Heart right ventricle (tissue), 16 donors: ENCODE data around the gene DUSP28. TPM values are rescaled to one million over a fixed set of nuclear protein-coding genes. Genes with fewer than 3 reads are reported as not detected.

ENCODE experiments used
- ATAC-seq, 8 donors: fragments of 200-7000 bp; cut with Tn5 transposase; one replicate each; pipeline ENCODE4 v1.9.1; 2020; ENCODE audit warnings: mild to moderate bottlenecking in 8 of 8, moderate library complexity in 8 of 8, moderate number of reproducible peaks in 1 of 8
- DNase-seq, 2 donors: peaks; one replicate each; pipeline ENCODE4 v3.0.0-alpha.2; 2020
- H3K27ac ChIP-seq, 10 donors: fragments of 200-600 bp; sonication (generic) in 2 of 10; one replicate each; pipeline versions ENCODE4 v1.5.0 to v1.8.0; 2020 to 2022; ENCODE audit warnings: mild to moderate bottlenecking in 3 of 10
- H3K27me3 ChIP-seq, 7 donors: fragments of 200-600 bp; one replicate each; pipeline ENCODE4 v1.8.0; 2021 to 2022; ENCODE audit warnings: mild to moderate bottlenecking in 2 of 7
- H3K36me3 ChIP-seq, 9 donors: fragments of 200-600 bp; sonication (generic) in 1 of 9; one replicate each; pipeline versions ENCODE4 v1.5.0 to v1.8.0; 2020 to 2022; ENCODE audit warnings: mild to moderate bottlenecking in 2 of 9
- H3K4me1 ChIP-seq, 9 donors: fragments of 200-600 bp; sonication (generic) in 1 of 9; one replicate each; pipeline versions ENCODE4 v1.5.0 to v1.8.0; 2020 to 2022; ENCODE audit warnings: mild to moderate bottlenecking in 4 of 9
- H3K4me3 ChIP-seq, 10 donors: fragments of 200-600 bp; sonication (generic) in 2 of 10; one replicate each; pipeline versions ENCODE4 v1.5.0 to v1.8.0; 2020 to 2022; ENCODE audit warnings: mild to moderate bottlenecking in 7 of 10, moderate library complexity in 2 of 10
- H3K9me3 ChIP-seq, 11 donors: fragments of 200-600 bp in 10 of 11; sonication (generic) in 2 of 11; one replicate each; pipeline versions ENCODE4 v1.5.0 to v1.8.0; 2013 to 2022; ENCODE audit warnings: mild to moderate bottlenecking in 2 of 11, control low read depth in 1 of 11, moderate library complexity in 1 of 11
- CTCF ChIP-seq, 9 donors: fragments of 200-600 bp; sonication (generic) in 2 of 9; IDR thresholded peaks; one replicate each; pipeline versions ENCODE4 v1.5.0 to v1.8.0; 2021 to 2022; ENCODE audit warnings: antibody characterized with exemption in 9 of 9, mild to moderate bottlenecking in 5 of 9, moderate library complexity in 1 of 9
- WGBS, 2 donors: extraction: QIAGEN DNeasy Blood & Tissue Kit; methylation state at CpG; one replicate each; pipeline ENCODE4 v1.1.7; 2013; ENCODE audit warnings: inconsistent platforms in 1 of 2; 5-methylcytosine and 5-hydroxymethylcytosine counted together
- intact Hi-C, 10 donors: fragments of 100-400 bp; cut with DNase I; formaldehyde crosslinking; loops; one replicate each; pipeline versions ENCODE4 v1.11.1 to v1.14.2; 2022
- polyA plus RNA-seq, 2 donors: library from polyadenylated mRNA; stranded (reverse); fragments of 200-250 nt; gene quantifications; one replicate each; pipeline ENCODE4 v1.2.3, GENCODE V29; 2013
- total RNA-seq, 10 donors: library from RNA; stranded (reverse); fragmentation: NEBNext Ultra II Directional in 3 of 10; extraction: Animal tissue kit (Norgen Biotek cat#: 25700) in 3 of 10; gene quantifications; one replicate each; pipeline versions ENCODE4 v1.2.1 to v1.2.4, GENCODE V29; 2021 to 2023
- donor health status: Arrhythmogenic right ventricular cardiomyopathy.
- donor health status: ischemic (EF 13 %, LVEDD 7.1; RV severe dilation, severe dysfunction).
- donor health status: healthy with polysubstance abuse.
- donor health status: DM: no; HTN: yes; CAD: no.
- donor health status: DM: no; HTN: no; CAD: no.
- donor health status: ischemic (EF 25% LVEDD 6.9; RV normal size, moderate dysfunction).
- donor health status: ischemic (EF 25% LVEDD 5.7; RV mildly dilated, moderate dysfunction).
- donor health status: healthy.
- donor health status: DM: yes; HTN: yes; CAD: no.
- donor health status: Ischemic cardiomyopathy.
- donor health status: ischemic (EF 35%, LVEDD 5.7; RV mildly dilated, moderate dysfunction).
- donor health status: nonischemic (EF 11% LVEDD 7.7; RV severe dilation, severe dysfunction).
- donor health status: DM: yes; HTN: yes; CAD: no.
- donor health status: PGD.
- donor health status: ischemic (EF 29% LVEDD 5.4; RV normal size, mild dysfunction).
- donor health status: nonischemic (EF 23%, LVEDD 6.1; RV moderate dilation, normal function).

The DUSP28 gene
- total and polyA plus RNA-seq, 12 donors: 4.7 to 22.1 (median 13.4) TPM

GRCh38 chr2:240539906-240540305 lies 20.3 kb upstream of the DUSP28 start:
- Histone ChIP-seq H3K36me3 (peaks cover 0 to 45% (median 7%) of the 10 kb centered on the region in 9 donors), H3K9me3 (no peaks in the 10 kb centered on the region), H3K27me3 (no peaks in the 10 kb centered on the region), H3K4me3 (no peak overlapping the region), H3K4me1 (no peaks in the 10 kb centered on the region), H3K27ac (no peak overlapping the region)
- ATAC-seq (no peak), DNase-seq (no peak)
- TF ChIP-seq CTCF (IDR thresholded peaks at IDR 0.05): no peak
- intact Hi-C loops: no loop called here

- intact Hi-C loops: no loop called here
- Histone ChIP-seq H3K27ac (no peak overlapping the region), H3K9me3 (peaks cover 0 to 8% (median 0%) of the 10 kb centered on the region in 11 donors), H3K36me3 (peaks cover 0 to 43% (median 3%) of the 10 kb centered on the region in 9 donors), H3K4me3 (no peak overlapping the region), H3K27me3 (no peaks in the 10 kb centered on the region), H3K4me1 (peaks cover 0 to 11% (median 0%) of the 10 kb centered on the region in 9 donors)
- 95% methylated on average over 4 of the region's 4 CpGs for WGBS, 2 donors
- DNase-seq (no peak), ATAC-seq (no peak)
- TF ChIP-seq CTCF (IDR thresholded peaks at IDR 0.05): no peak
Observed at GRCh38 chr2:240551288-240551687, 8.9 kb upstream of the DUSP28 start.

- ATAC-seq (no peak), DNase-seq (no peak)
- H3K36me3 ChIP-seq: peaks cover 0 to 43% (median 3%) of the 10 kb centered on the region in 9 donors
- no peak for TF ChIP-seq CTCF (IDR thresholded peaks at IDR 0.05)
- no peaks in the 10 kb centered on the region for H3K27me3 ChIP-seq
- H3K4me1 ChIP-seq: peaks cover 0 to 17% (median 2%) of the 10 kb centered on the region in 9 donors
- peaks cover 0 to 8% (median 0%) of the 10 kb centered on the region in 11 donors for H3K9me3 ChIP-seq
- H3K4me3 ChIP-seq: no peak overlapping the region
- no peak overlapping the region for H3K27ac ChIP-seq
- intact Hi-C loops: no loop called here
- WGBS, 2 donors: 51 to 57% methylated on average over 1 of the region's 1 CpG
Observed at GRCh38 chr2:240551811-240552210, 8.3 kb upstream of the DUSP28 start.

GRCh38 chr2:240553956-240554480 lies 6.1 kb upstream of the DUSP28 start:
- TF ChIP-seq CTCF (IDR thresholded peaks at IDR 0.05): no peak
- DNase-seq (no peak), ATAC-seq (no peak)
- intact Hi-C loops: no loop called here
- no peak overlapping the region for H3K4me3 ChIP-seq
- H3K27me3 ChIP-seq: no peaks in the 10 kb centered on the region
- H3K27ac ChIP-seq: no peak overlapping the region
- peaks cover 0 to 43% (median 3%) of the 10 kb centered on the region in 9 donors for H3K36me3 ChIP-seq
- peaks cover 0 to 8% (median 0%) of the 10 kb centered on the region in 11 donors for H3K9me3 ChIP-seq
- peaks cover 5 to 37% (median 21%) of the 10 kb centered on the region in 9 donors for H3K4me1 ChIP-seq
- 80 to 86% methylated on average over 7 of the region's 7 CpGs for WGBS, 2 donors
